HepG2 (cell line): ENCODE measurements around the gene CNPY1. TPM values are rescaled to one million over a fixed set of nuclear protein-coding genes. Genes with fewer than 3 reads are reported as not detected.

ENCODE experiments used
- ATAC-seq: fragments of 200-7000 bp; cut with Tn5 transposase; 3 replicates; pipeline ENCODE4 v1.9.1; 2020; ENCODE audit warnings: mild to moderate bottlenecking, moderate library complexity
- BruUV-seq: library from RNA; stranded (reverse); fragments of 400-500 nt; replicated peaks from 2 replicates; lab custom pipeline; 2021; lab: Mats Ljungman, UMichigan
- CTCF ChIA-PET: fragments of 300-600 bp; formaldehyde crosslinking; extraction: SDS; loops from one replicate; lab custom pipeline; 2021; ENCODE audit warnings: low total read pairs, inconsistent platforms, low intra/inter-chr PET ratio; lab: Yijun Ruan, JAX
- POLR2A ChIA-PET: fragments of 350-600 bp; sonication (Branson Sonifier 250); formaldehyde crosslinking; loops from one replicate; lab custom pipeline; 2020; ENCODE audit warnings: antibody characterized with exemption, inconsistent platforms; lab: Yijun Ruan, JAX
- DNase-seq: peaks from one replicate; pipeline ENCODE4 v3.0.0-alpha.2; 2015; ENCODE audit warnings: low spot score
- FAIRE-seq: peaks from 3 replicates; lab custom pipeline; 2011; peaks lifted over from hg19 to GRCh38; lab: Jason Lieb, UNC
- H2AFZ ChIP-seq: one replicate; pipeline ENCODE4 v1.6.1; 2011; ENCODE audit warnings: low read length, inconsistent platforms
- H3K27ac ChIP-seq: fragments of 300-600 bp; 3 replicates; pipeline ENCODE4 v1.8.0; 2011; ENCODE audit warnings: mixed run types, mild to moderate bottlenecking, mixed read lengths, low read length, inconsistent platforms; ENCODE audit not compliant: insufficient read depth; ENCODE audit errors: extremely low read length
- H3K27me3 ChIP-seq, 2 experiments: fragments of 200-600 bp in 1 of 2; 2 replicates in 1 of 2; 3 replicates in 1 of 2; pipeline versions ENCODE4 v1.6.0 to v1.8.0; 2011; ENCODE audit warnings: low read length in 2 of 2, mild to moderate bottlenecking in 2 of 2, moderate library complexity in 2 of 2, inconsistent platforms in 1 of 2; ENCODE audit not compliant: insufficient read depth in 2 of 2, control insufficient read depth in 1 of 2
- H3K36me3 ChIP-seq, 2 experiments: fragments of 200-600 bp in 1 of 2; replicated peaks in 1 of 2; 2 replicates in 1 of 2; 3 replicates in 1 of 2; pipeline versions ENCODE4 v1.5.1 to v1.8.0; 2011; ENCODE audit warnings: low read length in 2 of 2, inconsistent platforms in 1 of 2; ENCODE audit not compliant: insufficient read depth in 2 of 2, control insufficient read depth in 1 of 2
- H3K4me1 ChIP-seq: 2 replicates; pipeline ENCODE4 v1.5.1; 2012; ENCODE audit warnings: low read length, inconsistent platforms; ENCODE audit not compliant: insufficient read depth
- H3K4me2 ChIP-seq: 2 replicates; pipeline ENCODE4 v1.6.0; 2011; ENCODE audit warnings: low read depth, low read length, inconsistent platforms
- H3K4me3 ChIP-seq, 3 experiments: fragments of 200-600 bp in 1 of 3; sonication (generic), shearing (Covaris generic) in 1 of 3; replicated peaks in 1 of 3; 2 replicates each; pipeline ENCODE4 v1.5.1; 2011 to 2016; ENCODE audit warnings: low read length in 3 of 3, inconsistent platforms in 2 of 3, low read depth in 2 of 3, mild to moderate bottlenecking in 2 of 3, control low read depth in 1 of 3, mixed read lengths in 1 of 3; ENCODE audit not compliant: insufficient read depth in 1 of 3
- H3K79me2 ChIP-seq: one replicate; pipeline ENCODE4 v1.6.1; 2011; ENCODE audit warnings: low read length, inconsistent platforms; ENCODE audit not compliant: insufficient read depth
- H3K9ac ChIP-seq: 2 replicates; pipeline ENCODE4 v1.6.0; 2011; ENCODE audit warnings: mild to moderate bottlenecking, low read depth, low read length, inconsistent platforms; ENCODE audit not compliant: insufficient read depth
- H3K9me3 ChIP-seq: 2 replicates; pipeline ENCODE4 v1.5.1; 2012; ENCODE audit warnings: mild to moderate bottlenecking, low read length
- H4K20me1 ChIP-seq: 2 replicates; pipeline ENCODE4 v1.6.0; 2011; ENCODE audit warnings: inconsistent platforms, mild to moderate bottlenecking, low read length, moderate library complexity; ENCODE audit not compliant: insufficient read depth
- EZH2 ChIP-seq: conservative IDR thresholded peaks from 2 replicates; pipeline ENCODE4 v1.6.1; 2012; ENCODE audit warnings: mild to moderate bottlenecking, low read depth, low read length, moderate library complexity
- YEATS4 ChIP-seq: sonication (generic); formaldehyde crosslinking; IDR thresholded peaks from 2 replicates; pipeline ENCODE4 v1.4.0; 2020; ENCODE audit warnings: missing genetic modification reagents, borderline replicate concordance
- ZNF101 ChIP-seq: sonication (generic); formaldehyde crosslinking; IDR thresholded peaks from 2 replicates; pipeline ENCODE4 v1.4.0; 2020; ENCODE audit warnings: mild to moderate bottlenecking, low read depth, missing genetic modification reagents, borderline replicate concordance
- ZNF446 ChIP-seq: sonication (generic); formaldehyde crosslinking; IDR thresholded peaks from 2 replicates; pipeline ENCODE4 v1.5.0; 2020; ENCODE audit warnings: mild to moderate bottlenecking, missing genetic modification reagents
- ZNF879 ChIP-seq: sonication (generic); formaldehyde crosslinking; IDR thresholded peaks from 2 replicates; pipeline ENCODE4 v1.8.1; 2023; ENCODE audit warnings: missing genetic modification reagents
- WGBS: methylation state at CpG from one replicate; pipeline ENCODE4 v1.1.6; 2017; ENCODE audit warnings: low lambda C conversion rate; 5-methylcytosine and 5-hydroxymethylcytosine counted together
- in situ Hi-C: cut with HindIII; loops from 2 replicates; pipeline ENCODE4 v1.10.0; 2017; ENCODE audit warnings: low pct_unique_long_range_greater_than_20kb; ENCODE audit not compliant: extremely low pct_ligation_motif_present
- intact Hi-C: fragments of 100-400 bp; cut with micrococcal nuclease; formaldehyde crosslinking; loops from one replicate; pipeline ENCODE4 v1.10.0; 2022; ENCODE audit not compliant: unreplicated experiment
- polyA plus RNA-seq, 8 experiments: library from polyadenylated mRNA; depleted of rRNA in 3 of 8; stranded (reverse) in 7 of 8; unstranded in 1 of 8; fragments of >200 nt; fragmentation: Illumina TruSeq in 4 of 8; extraction: Trizol in 4 of 8; gene quantifications; 2 replicates each; pipeline versions ENCODE4 v1.2.1 to v1.2.3, GENCODE V29; 2011 to 2016; ENCODE audit warnings: low read depth in 4 of 8, missing spikeins in 1 of 8, mixed read lengths in 1 of 8; ENCODE audit not compliant: insufficient read depth in 1 of 8
- total RNA-seq, 5 experiments: library from RNA; depleted of rRNA; stranded (reverse); fragments of >200 nt; fragmentation: Illumina TruSeq; extraction: Trizol; gene quantifications; 2 replicates each; pipeline ENCODE4 v1.2.3, GENCODE V29; 2016; ENCODE audit warnings: low read depth in 1 of 5
- TF ChIP-seq, protein P1 (sequence below): sonication (generic); formaldehyde crosslinking; conservative IDR thresholded peaks from 2 replicates; pipeline ENCODE4 v1.4.0; 2020; ENCODE audit warnings: missing genetic modification reagents
- TF ChIP-seq, protein P2 (sequence below): IDR thresholded peaks from 2 replicates; pipeline ENCODE4 v1.4.0; 2020; ENCODE audit warnings: mild to moderate bottlenecking, missing genetic modification reagents
- TF ChIP-seq, protein P3 (sequence below): sonication (generic); formaldehyde crosslinking; IDR thresholded peaks from 2 replicates; pipeline ENCODE4 v1.8.0; 2022; ENCODE audit warnings: missing genetic modification reagents, mild to moderate bottlenecking, moderate library complexity, borderline replicate concordance

CNPY1 gene
- total and polyA plus RNA-seq, 2 of the 13 experiments (the other 11 are each of a cell fraction or from before 2014, with no cell fraction given): not detected

DNA sequence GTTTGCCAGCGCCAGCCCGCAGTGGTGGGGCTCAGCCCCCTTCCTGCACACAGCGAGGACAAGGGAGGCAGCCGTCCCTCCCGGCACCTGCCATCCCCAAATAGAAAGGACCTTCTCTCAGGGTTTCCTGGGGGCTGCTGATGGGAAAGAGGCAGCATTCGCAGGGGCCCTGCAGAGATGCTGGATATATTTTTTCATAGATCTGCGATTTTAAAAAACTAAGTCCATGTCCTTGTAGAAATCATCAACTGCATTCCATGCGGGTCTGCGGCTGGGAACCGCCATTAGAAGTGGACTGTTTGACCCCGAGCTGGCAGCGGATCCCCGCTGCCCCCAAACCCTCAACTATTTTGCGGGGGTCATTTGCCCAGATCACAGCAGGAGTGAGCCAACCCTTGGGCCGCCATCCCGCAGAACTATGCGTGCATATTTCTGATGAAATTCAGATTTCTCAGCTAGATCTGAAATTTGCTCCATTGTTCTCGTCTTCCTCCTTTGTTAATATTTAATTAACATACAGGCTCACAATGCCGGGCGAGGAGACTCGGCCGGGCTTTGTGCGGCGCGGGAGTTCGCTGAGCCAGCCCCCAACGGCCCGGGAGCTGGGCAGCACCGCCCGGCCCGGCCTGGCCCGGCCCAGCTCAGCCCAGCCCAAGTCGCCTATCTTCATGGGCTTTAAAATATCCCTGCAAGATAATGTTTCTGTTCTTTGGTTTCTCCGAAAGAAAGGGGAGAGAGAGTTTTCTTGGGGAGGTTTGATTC is 86.5 kb downstream of the CNPY1 start:
- no peaks in the 10 kb centered on the region for H4K20me1 ChIP-seq
- no peak for FAIRE-seq
- no peaks in the 10 kb centered on the region for H3K4me1 ChIP-seq
- H3K79me2 ChIP-seq: no peaks in the 10 kb centered on the region
- no peaks in the 10 kb centered on the region for H3K9me3 ChIP-seq
- POLR2A ChIA-PET: no interaction called here
- intact Hi-C loops: no loop called here
- CTCF ChIA-PET: no interaction called here
- H3K4me3 ChIP-seq: no peak overlapping the region
- no peak overlapping the region for H2AFZ ChIP-seq
- no peak for DNase-seq
- TF ChIP-seq EZH2 (0 out of 2 replicates have a peak, but pooled peaks have one; percentile 21), ZNF101 (CRISPR knock-in tag) (no peak), ZNF879 (CRISPR knock-in tag) (no peak), ZNF446 (CRISPR knock-in tag) (no peak), YEATS4 (CRISPR knock-in tag) (no peak)
- TF ChIP-seq, protein P1, sequence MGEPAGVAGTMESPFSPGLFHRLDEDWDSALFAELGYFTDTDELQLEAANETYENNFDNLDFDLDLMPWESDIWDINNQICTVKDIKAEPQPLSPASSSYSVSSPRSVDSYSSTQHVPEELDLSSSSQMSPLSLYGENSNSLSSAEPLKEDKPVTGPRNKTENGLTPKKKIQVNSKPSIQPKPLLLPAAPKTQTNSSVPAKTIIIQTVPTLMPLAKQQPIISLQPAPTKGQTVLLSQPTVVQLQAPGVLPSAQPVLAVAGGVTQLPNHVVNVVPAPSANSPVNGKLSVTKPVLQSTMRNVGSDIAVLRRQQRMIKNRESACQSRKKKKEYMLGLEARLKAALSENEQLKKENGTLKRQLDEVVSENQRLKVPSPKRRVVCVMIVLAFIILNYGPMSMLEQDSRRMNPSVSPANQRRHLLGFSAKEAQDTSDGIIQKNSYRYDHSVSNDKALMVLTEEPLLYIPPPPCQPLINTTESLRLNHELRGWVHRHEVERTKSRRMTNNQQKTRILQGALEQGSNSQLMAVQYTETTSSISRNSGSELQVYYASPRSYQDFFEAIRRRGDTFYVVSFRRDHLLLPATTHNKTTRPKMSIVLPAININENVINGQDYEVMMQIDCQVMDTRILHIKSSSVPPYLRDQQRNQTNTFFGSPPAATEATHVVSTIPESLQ (CRISPR knock-in tag): no peak
- TF ChIP-seq, protein P2, sequence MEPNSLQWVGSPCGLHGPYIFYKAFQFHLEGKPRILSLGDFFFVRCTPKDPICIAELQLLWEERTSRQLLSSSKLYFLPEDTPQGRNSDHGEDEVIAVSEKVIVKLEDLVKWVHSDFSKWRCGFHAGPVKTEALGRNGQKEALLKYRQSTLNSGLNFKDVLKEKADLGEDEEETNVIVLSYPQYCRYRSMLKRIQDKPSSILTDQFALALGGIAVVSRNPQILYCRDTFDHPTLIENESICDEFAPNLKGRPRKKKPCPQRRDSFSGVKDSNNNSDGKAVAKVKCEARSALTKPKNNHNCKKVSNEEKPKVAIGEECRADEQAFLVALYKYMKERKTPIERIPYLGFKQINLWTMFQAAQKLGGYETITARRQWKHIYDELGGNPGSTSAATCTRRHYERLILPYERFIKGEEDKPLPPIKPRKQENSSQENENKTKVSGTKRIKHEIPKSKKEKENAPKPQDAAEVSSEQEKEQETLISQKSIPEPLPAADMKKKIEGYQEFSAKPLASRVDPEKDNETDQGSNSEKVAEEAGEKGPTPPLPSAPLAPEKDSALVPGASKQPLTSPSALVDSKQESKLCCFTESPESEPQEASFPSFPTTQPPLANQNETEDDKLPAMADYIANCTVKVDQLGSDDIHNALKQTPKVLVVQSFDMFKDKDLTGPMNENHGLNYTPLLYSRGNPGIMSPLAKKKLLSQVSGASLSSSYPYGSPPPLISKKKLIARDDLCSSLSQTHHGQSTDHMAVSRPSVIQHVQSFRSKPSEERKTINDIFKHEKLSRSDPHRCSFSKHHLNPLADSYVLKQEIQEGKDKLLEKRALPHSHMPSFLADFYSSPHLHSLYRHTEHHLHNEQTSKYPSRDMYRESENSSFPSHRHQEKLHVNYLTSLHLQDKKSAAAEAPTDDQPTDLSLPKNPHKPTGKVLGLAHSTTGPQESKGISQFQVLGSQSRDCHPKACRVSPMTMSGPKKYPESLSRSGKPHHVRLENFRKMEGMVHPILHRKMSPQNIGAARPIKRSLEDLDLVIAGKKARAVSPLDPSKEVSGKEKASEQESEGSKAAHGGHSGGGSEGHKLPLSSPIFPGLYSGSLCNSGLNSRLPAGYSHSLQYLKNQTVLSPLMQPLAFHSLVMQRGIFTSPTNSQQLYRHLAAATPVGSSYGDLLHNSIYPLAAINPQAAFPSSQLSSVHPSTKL (CRISPR knock-in tag): no peak
- TF ChIP-seq, protein P3, sequence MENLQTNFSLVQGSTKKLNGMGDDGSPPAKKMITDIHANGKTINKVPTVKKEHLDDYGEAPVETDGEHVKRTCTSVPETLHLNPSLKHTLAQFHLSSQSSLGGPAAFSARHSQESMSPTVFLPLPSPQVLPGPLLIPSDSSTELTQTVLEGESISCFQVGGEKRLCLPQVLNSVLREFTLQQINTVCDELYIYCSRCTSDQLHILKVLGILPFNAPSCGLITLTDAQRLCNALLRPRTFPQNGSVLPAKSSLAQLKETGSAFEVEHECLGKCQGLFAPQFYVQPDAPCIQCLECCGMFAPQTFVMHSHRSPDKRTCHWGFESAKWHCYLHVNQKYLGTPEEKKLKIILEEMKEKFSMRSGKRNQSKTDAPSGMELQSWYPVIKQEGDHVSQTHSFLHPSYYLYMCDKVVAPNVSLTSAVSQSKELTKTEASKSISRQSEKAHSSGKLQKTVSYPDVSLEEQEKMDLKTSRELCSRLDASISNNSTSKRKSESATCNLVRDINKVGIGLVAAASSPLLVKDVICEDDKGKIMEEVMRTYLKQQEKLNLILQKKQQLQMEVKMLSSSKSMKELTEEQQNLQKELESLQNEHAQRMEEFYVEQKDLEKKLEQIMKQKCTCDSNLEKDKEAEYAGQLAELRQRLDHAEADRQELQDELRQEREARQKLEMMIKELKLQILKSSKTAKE: no peak
- peaks cover 9 to 74% of the 10 kb centered on the region in 2 experiments for H3K27me3 ChIP-seq
- no peak overlapping the region for H3K9ac ChIP-seq
- 24% methylated on average over 27 of the region's 34 CpGs for WGBS
- no peaks in the 10 kb centered on the region for H3K36me3 ChIP-seq
- H3K27ac ChIP-seq: no peak overlapping the region
- no TSS peak for BruUV-seq
- no peak overlapping the region for H3K4me2 ChIP-seq
- in situ Hi-C loops: no loop called here
- no peak for ATAC-seq
